DND-41 (cell line): Measurements from ENCODE around the gene JDP2.

Experiments used
- ATAC-seq: fragments of 200-7000 bp; cut with Tn5 transposase; 3 replicates; pipeline ENCODE4 v1.9.1; 2021; ENCODE audit warnings: low read depth; ENCODE audit not compliant: insufficient read depth
- DNase-seq: peaks from one replicate; pipeline ENCODE4 v3.0.0-alpha.2; 2020
- H2AFZ ChIP-seq: 2 replicates; pipeline ENCODE4 v1.6.0; 2012; ENCODE audit warnings: low read depth, low read length
- H3K27ac ChIP-seq: 2 replicates; pipeline ENCODE4 v1.5.1; 2012; ENCODE audit warnings: low read length, inconsistent platforms
- H3K27me3 ChIP-seq: fragments of 200-600 bp; sonication (generic); 2 replicates; pipeline ENCODE4 v1.6.0; 2012; ENCODE audit warnings: low read length, mild to moderate bottlenecking, inconsistent platforms; ENCODE audit not compliant: insufficient read depth, poor library complexity
- H3K36me3 ChIP-seq: 2 replicates; pipeline ENCODE4 v1.5.1; 2012; ENCODE audit warnings: low read length, inconsistent platforms; ENCODE audit not compliant: insufficient read depth
- H3K4me1 ChIP-seq: 2 replicates; pipeline ENCODE4 v1.5.1; 2012; ENCODE audit warnings: mild to moderate bottlenecking, low read length; ENCODE audit not compliant: insufficient read depth
- H3K4me2 ChIP-seq: 2 replicates; pipeline ENCODE4 v1.6.0; 2012; ENCODE audit warnings: mild to moderate bottlenecking, moderate library complexity, low read length, inconsistent platforms; ENCODE audit not compliant: insufficient read depth
- H3K4me3 ChIP-seq, 2 experiments: fragments of 200-600 bp in 1 of 2; shearing (Covaris generic) in 1 of 2; 2 replicates each; pipeline ENCODE4 v1.5.1; 2012 to 2016; ENCODE audit warnings: inconsistent platforms in 2 of 2, low read length in 2 of 2, mild to moderate bottlenecking in 2 of 2, low read depth in 1 of 2, moderate library complexity in 1 of 2
- H3K79me2 ChIP-seq: 2 replicates; pipeline ENCODE4 v1.6.0; 2012; ENCODE audit warnings: low read length, inconsistent platforms; ENCODE audit not compliant: insufficient read depth
- H3K9ac ChIP-seq: 2 replicates; pipeline ENCODE4 v1.6.0; 2012; ENCODE audit warnings: low read depth, mild to moderate bottlenecking, inconsistent platforms, low read length, moderate library complexity
- H3K9me3 ChIP-seq: 2 replicates; pipeline ENCODE4 v1.5.1; 2012; ENCODE audit warnings: low read length, moderate library complexity, mild to moderate bottlenecking, inconsistent platforms; ENCODE audit not compliant: insufficient read depth, severe bottlenecking
- H4K20me1 ChIP-seq: 2 replicates; pipeline ENCODE4 v1.6.0; 2012; ENCODE audit warnings: low read length; ENCODE audit not compliant: insufficient read depth
- EZH2 ChIP-seq: IDR thresholded peaks from 3 replicates; pipeline ENCODE4 v1.6.1; 2012; ENCODE audit warnings: borderline replicate concordance, low read depth, mild to moderate bottlenecking, moderate library complexity, low read length, inconsistent platforms; ENCODE audit not compliant: severe bottlenecking
- TF ChIP-seq, protein P1 (sequence below): IDR thresholded peaks from 2 replicates; pipeline ENCODE4 v1.5.1; 2012; ENCODE audit warnings: borderline replicate concordance, low read length, moderate library complexity, mild to moderate bottlenecking; ENCODE audit not compliant: poor library complexity, severe bottlenecking; ENCODE audit errors: extremely low read depth

JDP2 gene

DNA sequence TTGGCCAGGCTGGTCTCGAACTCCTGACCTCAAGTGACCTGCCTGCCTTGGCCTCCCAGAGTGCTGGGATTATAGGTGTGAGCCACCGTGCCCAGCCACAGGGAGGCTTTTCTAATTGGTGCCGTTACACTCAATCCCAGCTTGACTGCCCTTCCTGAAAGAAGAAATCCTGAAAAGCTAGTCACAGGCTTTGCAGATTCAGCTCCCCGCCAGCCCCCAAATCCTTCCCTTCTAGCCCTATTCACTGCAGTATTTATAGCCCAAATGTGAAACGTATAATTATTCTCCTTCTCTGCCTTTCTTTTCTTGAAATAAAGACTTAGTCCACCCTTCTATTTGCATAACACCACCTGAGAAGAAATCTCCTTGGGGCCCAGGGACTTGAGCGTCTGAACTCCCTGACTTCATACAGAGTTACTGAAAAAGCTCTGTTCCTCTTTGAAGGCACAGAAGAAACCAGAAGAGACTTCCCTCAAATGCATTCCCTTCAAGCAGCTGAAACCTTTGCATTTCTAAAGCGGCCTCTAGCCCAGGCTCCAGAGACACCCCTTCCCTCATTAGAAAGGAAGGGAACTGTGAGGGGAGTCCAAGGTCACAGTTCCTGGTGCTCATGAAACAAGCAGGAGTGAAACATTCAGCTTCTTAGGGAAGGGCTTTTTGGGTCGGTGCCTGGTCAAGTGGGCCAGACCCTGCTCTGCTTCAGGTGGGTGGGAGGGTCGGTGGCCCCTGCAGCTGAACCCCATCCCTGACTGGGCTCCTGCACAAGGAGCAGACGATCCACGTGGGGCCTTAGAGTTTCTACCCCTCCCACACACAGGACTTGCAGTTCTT lies 52.2 kb downstream of the JDP2 start:
- H3K79me2 ChIP-seq: no peaks in the 10 kb centered on the region
- H3K4me3 ChIP-seq: no peak overlapping the region
- no peak overlapping the region for H2AFZ ChIP-seq
- DNase-seq (no peak), ATAC-seq (no peak)
- no peak overlapping the region for H3K4me2 ChIP-seq
- no peak overlapping the region for H3K27ac ChIP-seq
- H3K27me3 ChIP-seq: peaks cover 25% of the 10 kb centered on the region
- TF ChIP-seq, protein P1, sequence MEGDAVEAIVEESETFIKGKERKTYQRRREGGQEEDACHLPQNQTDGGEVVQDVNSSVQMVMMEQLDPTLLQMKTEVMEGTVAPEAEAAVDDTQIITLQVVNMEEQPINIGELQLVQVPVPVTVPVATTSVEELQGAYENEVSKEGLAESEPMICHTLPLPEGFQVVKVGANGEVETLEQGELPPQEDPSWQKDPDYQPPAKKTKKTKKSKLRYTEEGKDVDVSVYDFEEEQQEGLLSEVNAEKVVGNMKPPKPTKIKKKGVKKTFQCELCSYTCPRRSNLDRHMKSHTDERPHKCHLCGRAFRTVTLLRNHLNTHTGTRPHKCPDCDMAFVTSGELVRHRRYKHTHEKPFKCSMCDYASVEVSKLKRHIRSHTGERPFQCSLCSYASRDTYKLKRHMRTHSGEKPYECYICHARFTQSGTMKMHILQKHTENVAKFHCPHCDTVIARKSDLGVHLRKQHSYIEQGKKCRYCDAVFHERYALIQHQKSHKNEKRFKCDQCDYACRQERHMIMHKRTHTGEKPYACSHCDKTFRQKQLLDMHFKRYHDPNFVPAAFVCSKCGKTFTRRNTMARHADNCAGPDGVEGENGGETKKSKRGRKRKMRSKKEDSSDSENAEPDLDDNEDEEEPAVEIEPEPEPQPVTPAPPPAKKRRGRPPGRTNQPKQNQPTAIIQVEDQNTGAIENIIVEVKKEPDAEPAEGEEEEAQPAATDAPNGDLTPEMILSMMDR: no peak
- no peak for TF ChIP-seq EZH2
- H4K20me1 ChIP-seq: no peaks in the 10 kb centered on the region
- H3K9ac ChIP-seq: no peak overlapping the region
- no peaks in the 10 kb centered on the region for H3K4me1 ChIP-seq
- no peaks in the 10 kb centered on the region for H3K9me3 ChIP-seq
- no peaks in the 10 kb centered on the region for H3K36me3 ChIP-seq

DNA sequence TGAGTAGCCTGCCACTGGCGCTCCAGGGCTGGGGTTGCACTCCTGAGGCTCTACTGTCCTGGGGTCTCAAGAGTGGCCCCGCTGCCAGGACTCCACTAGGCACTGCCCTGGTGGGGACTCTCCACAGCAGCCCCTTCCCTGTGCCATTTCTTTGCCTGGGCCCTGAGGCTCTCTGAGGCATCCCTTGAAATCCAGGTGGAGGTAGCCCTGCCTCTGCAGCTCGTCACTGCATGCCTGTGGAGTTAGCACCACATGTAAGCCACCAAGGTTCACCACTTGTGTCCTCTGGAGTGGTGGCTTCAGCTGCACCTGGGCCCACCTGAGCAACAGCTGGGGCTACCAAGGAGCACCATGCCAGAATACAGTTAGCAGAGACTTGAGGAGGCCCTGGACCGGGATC lies 54.5 kb downstream of the JDP2 start:
- Histone ChIP-seq H3K36me3 (no peaks in the 10 kb centered on the region), H3K4me1 (no peaks in the 10 kb centered on the region), H3K9ac (no peak overlapping the region), H3K79me2 (no peaks in the 10 kb centered on the region), H4K20me1 (no peaks in the 10 kb centered on the region), H3K27me3 (peaks cover 16% of the 10 kb centered on the region), H3K4me3 (no peak overlapping the region), H2AFZ (no peak overlapping the region), H3K4me2 (no peak overlapping the region), H3K9me3 (no peaks in the 10 kb centered on the region), H3K27ac (no peak overlapping the region)
- no peak for DNase-seq
- TF ChIP-seq, protein P1: no peak
- TF ChIP-seq EZH2: no peak
- ATAC-seq: no peak

DNA sequence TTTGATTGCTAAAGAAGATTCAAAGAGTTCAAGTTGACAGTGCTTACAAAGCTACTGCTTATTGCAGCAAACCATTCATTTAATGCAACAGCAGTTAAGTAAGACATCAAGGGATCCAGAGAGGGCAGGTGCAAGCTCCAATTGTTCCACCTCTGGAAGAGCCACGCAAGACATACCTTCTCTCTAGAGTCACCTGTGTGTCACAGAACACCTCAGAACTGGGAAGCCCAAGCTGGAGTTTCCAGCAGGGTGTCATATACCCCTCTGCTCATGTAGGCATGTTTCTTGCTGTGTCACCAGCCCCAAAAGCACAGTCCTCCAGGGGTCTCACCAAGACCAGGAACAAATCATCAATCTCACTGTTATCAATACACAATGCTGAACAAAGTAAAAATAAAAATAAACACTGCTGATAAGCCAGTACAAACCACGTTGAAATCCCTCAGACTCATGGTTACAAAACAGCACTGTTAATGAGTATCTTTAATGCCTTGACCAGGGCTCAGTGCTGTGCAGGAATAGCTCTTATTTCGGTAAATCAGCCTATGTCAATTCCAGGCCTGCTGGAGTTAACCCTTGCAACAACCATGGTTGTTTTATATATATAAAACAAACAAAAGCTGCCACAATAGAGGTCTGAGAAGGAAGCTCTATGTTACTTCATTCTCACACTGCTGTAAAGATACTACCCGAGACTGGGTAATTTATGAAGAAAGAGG lies 57.0 kb downstream of the JDP2 start:
- no peak overlapping the region for H3K9ac ChIP-seq
- ATAC-seq: no peak
- H2AFZ ChIP-seq: no peak overlapping the region

More for the DNA sequence above, 57.0 kb downstream of the JDP2 start:
- H4K20me1 ChIP-seq: no peaks in the 10 kb centered on the region
- no peak overlapping the region for H3K27ac ChIP-seq
- no peaks in the 10 kb centered on the region for H3K79me2 ChIP-seq
- H3K4me1 ChIP-seq: peaks cover 2% of the 10 kb centered on the region; the same call in 1 of the 2 replicates
- H3K27me3 ChIP-seq: peaks cover 10% of the 10 kb centered on the region
- DNase-seq: no peak
- no peaks in the 10 kb centered on the region for H3K9me3 ChIP-seq
- no peak overlapping the region for H3K4me3 ChIP-seq
- H3K4me2 ChIP-seq: no peak overlapping the region
- no peak for TF ChIP-seq EZH2
- TF ChIP-seq, protein P1: no peak
- no peaks in the 10 kb centered on the region for H3K36me3 ChIP-seq
